NCI-H128 (cell line): ENCODE measurements around the gene BEND3.
A peak's percentile ranks its signal among the peaks of the same experiment; 100 is the strongest.
"Not testable (repeated sequence)": the region's sequence is repeated elsewhere in the genome, so short reads cannot be mapped to it uniquely, and the experiment has no call there.

ENCODE experiments used
- DNase-seq: peaks from one replicate; lab custom pipeline; 2025; ENCODE audit not compliant: unreplicated experiment; lab: John Stamatoyannopoulos, UW

The BEND3 gene

GRCh38 chr6:107114926-107115694, at the start of gene BEND3:
TSS of gene BEND3 (minus strand) at chr6:107115515. CDS start at chr6:107099285, 16,230 bp downstream.
- no peak for DNase-seq

- DNase-seq = not testable (repeated sequence)
These were observed 49.0 kb upstream of the BEND3 start for GRCh38 chr6:107164299-107164698.

DNA sequence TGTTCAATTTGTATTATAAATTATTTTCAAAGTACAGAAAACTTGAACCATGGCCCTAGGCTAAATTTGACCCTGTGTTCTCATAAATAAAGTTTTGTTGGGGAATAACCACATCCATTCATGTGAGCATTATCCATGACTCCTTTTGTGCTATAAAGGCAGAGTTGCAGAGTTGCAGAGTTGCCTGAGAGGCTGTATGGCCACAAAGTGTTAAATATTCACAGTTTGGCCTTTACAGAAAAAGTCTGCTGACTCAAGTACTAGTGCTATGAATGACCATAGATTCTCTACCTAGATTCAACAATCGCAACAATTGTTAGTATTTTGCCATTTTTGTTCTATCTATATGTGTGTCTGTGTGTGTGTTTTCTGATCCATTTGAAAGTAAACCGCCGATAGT, 46.2 kb upstream of the BEND3 start:
- no peak for DNase-seq

GRCh38 chr6:107156617-107157016, 41.3 kb upstream of the BEND3 start:
- DNase-seq = no peak

DNA sequence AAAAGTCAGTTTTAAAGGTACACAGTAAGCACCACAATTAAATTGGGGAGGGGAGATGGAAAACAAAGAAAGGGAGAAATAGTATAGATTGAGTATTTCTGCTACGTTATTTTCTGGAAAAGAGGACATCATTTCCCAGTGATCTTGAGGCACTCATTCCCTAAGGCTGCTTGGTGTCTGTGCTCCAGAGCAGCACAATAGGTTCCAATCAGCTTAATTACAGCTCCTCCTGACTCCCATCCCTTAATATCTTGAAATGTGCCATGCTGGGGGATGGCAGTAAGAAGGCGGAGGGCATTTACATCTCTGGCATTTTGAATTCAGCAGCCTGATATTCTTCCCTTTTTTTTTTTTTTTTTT, 39.5 kb upstream of the BEND3 start:
- no peak for DNase-seq

DNA sequence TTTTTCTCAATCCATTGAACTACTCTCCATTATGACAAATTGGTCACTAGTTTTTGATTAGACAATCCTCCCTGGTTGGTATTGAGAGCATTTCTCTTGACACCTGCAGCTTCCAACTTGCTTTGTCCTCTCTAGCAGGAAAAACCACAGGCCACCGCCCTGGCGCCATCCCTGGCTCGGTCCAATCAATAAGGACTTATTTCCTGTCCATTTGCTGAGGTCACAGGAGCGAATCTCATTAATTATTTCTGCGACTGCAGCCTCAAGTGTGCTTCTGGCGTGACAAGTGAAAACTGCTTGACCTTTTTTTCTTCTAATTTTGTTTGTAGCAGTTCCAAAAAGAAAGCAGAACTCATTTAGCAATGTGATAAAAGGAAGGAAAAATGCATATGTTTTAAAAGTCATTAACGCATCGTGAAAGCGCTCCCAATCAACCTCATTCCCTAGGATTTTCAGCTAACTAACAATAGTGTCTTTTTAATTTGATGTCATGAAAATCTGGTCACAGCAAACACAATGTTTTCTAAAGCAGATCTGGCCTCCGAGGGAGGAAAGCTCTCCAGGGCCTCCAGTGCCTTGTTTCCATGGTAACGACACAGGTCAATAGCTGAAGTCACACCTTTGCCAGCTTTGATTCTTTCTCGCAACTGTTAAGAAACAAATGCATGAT, 39.0 kb upstream of the BEND3 start:
- DNase-seq = peak; percentile 59

- DNase-seq = no peak
These were observed 37.5 kb upstream of the BEND3 start for GRCh38 chr6:107152638-107153430.

DNA sequence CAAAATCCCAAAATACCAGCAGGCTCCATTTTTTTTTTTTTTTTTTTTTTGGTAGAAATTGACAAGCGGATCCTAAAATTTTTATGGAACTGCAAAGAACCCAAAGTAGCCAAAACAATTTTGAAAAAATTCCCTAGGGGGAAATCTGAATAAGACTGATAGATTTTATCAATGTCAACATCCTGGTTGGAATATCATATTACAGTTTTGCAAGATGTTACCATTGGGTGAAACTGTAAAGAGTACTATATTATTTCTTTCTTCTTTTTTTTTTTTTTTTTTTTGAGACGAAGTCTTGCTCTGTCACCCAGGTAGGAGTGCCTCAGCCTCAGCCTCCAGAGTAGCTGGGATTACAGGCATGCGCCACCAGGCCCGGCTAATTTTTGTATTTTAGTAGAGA, 29.4 kb upstream of the BEND3 start:
- DNase-seq = no peak

DNA sequence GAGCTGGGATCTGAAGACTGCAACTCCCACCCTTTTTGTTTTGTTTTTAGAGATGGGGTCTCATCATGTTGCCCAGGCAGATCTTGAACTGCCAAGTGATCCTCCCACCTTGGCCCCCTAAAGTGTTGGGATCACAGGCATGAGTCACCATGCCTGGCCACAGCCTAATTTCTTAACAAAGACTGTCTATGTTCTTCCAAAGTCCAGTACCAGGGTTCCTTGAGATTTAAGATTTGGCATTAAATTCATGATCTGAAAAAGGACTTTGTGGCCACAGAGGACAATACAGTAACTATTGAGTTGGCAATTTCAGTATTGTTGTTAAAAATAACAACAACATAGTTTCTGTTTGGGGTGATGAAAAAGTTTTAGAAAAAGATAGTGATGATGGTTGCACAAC, 28.7 kb upstream of the BEND3 start:
- no peak for DNase-seq

- DNase-seq = no peak
These were observed 25.3 kb upstream of the BEND3 start for GRCh38 chr6:107140581-107140980.

GRCh38 chr6:107136324-107136723, 21.0 kb upstream of the BEND3 start:
- not testable (repeated sequence) for DNase-seq

- not testable (repeated sequence) for DNase-seq
These were observed 19.8 kb upstream of the BEND3 start for GRCh38 chr6:107135048-107135680.

GRCh38 chr6:107132330-107132954, 17.1 kb upstream of the BEND3 start:
- no peak for DNase-seq

- DNase-seq = no peak
These were observed 14.1 kb upstream of the BEND3 start for GRCh38 chr6:107129370-107129925.

GRCh38 chr6:107128577-107128976, 13.3 kb upstream of the BEND3 start:
- DNase-seq = no peak

GRCh38 chr6:107128175-107128574, 12.9 kb upstream of the BEND3 start:
- DNase-seq = no peak

DNA sequence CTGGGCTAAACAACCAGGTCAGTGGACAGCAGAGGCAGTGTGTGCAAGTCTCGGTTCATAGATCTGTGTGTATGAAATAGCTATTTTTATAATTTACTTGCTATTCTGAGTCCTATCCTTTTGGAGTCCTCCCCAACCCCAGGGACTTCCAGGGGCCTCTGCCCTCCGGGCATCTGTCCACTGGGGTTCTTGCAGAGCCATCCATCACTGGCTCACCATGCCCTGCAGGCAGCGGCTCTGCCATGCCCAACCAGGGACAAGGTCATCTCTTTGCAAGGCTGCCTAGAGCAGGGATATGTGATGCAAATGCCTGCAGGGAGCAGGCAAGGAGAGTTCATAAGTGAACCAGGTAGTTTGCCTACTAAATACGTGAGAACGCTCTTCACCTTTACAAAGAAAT, 10.5 kb upstream of the BEND3 start:
- DNase-seq = no peak

DNA sequence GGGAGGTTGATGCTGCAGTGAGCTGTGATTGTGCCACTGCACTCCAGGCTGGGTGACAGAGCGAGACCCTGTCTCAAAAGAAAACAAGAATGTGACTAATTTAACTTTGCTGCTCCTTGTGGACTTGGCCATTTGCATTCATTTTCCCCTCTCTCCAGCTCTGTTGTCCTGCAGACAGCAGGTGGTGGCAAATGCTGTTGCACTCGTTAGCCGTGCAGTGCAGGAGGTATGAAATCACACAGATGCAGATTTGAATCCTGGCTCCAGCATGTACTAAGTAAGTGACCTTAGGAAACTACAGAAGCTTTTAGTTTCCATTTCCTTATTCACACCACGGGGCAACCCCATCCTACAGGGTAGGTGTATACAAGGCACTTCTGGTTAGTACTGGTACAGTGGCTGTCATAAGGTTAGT, 9.6 kb upstream of the BEND3 start:
- DNase-seq = no peak

- no peak for DNase-seq
These were observed 8.2 kb upstream of the BEND3 start for GRCh38 chr6:107123501-107123900.

DNA sequence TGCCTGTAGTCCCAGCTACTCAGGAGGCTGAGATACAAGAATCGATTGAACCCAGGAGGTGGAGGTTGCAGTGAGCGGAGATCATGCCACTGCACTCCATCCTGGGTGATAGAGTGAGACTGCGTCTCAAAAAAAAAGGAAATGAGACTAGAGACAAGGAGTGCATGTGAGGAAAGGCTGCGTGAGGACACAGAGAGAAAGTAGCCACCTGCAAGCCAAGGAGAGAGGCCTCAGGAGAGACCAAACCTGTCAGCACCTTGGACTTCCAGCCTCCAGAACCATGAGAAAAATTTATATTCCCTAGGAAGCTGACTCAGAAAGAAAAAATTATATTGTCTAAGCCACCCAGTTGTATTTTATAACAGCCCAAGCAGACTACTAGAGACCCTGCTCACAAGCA, 7.4 kb upstream of the BEND3 start:
- DNase-seq = no peak
